Astrocyte of the cerebellum (primary cell): ENCODE data around the gene IFITM5.
"Not testable (repeated sequence)": the region's sequence is repeated elsewhere in the genome, so short reads cannot be mapped to it uniquely, and the experiment has no call there.

ENCODE experiments used
- DNase-seq: peaks from one replicate; pipeline ENCODE4 v3.0.0-alpha.2; 2011; ENCODE audit warnings: low read depth
- H3K4me3 ChIP-seq: 2 replicates; pipeline ENCODE4 v1.5.1; 2011; ENCODE audit warnings: mild to moderate bottlenecking, low read depth, low read length, moderate library complexity
- in situ Hi-C: cut with HindIII; loops from 2 replicates; pipeline ENCODE4 v1.10.0; 2017; ENCODE audit warnings: low sequenced_read_pairs
- TF ChIP-seq, protein P1 (sequence below): IDR thresholded peaks from 2 replicates; pipeline ENCODE4 v1.5.1; 2012; ENCODE audit warnings: low read length, low read depth, moderate library complexity, mild to moderate bottlenecking; ENCODE audit errors: missing control alignments

IFITM5 gene

DNA sequence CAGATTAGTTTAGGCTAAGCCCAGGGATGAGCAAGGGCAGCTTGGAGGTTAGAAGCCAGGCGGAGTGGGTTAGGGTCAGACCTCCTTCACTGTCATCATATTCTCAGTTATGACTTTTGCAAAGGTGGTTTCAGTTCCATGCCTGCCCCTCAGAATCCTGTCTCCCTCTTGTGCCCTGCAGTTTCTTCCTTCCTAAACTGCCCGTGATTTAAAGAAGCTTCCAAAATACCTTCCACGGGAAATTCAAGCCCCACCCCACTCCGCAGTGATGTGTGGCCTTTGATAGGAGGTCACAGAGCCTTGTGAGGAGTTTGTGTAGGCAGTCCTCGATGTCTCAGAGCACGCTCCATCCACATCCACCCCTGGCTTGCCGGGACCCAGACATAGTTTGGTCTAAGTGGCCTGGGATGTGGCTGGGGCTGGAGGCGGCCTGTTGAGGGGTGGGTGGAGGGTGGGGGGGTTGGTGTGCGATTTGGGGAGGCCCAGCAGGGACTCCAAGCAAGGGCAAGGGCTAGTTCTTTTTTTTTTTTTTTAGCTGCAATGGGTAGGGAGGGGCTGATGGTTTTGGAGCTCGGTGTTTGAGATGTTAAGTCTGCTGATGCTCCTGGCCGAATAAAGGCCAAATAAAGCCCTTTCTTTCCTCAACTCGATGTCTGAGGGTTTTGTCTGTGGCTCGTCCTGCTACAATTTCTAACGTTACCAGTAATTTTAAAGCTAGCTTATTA, 12.9 kb upstream of the IFITM5 start:
- DNase-seq = no peak
- TF ChIP-seq, protein P1, sequence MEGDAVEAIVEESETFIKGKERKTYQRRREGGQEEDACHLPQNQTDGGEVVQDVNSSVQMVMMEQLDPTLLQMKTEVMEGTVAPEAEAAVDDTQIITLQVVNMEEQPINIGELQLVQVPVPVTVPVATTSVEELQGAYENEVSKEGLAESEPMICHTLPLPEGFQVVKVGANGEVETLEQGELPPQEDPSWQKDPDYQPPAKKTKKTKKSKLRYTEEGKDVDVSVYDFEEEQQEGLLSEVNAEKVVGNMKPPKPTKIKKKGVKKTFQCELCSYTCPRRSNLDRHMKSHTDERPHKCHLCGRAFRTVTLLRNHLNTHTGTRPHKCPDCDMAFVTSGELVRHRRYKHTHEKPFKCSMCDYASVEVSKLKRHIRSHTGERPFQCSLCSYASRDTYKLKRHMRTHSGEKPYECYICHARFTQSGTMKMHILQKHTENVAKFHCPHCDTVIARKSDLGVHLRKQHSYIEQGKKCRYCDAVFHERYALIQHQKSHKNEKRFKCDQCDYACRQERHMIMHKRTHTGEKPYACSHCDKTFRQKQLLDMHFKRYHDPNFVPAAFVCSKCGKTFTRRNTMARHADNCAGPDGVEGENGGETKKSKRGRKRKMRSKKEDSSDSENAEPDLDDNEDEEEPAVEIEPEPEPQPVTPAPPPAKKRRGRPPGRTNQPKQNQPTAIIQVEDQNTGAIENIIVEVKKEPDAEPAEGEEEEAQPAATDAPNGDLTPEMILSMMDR = no peak
- in situ Hi-C loops = no loop called here
- H3K4me3 ChIP-seq = no peak overlapping the region

GRCh38 chr11:311013-311748, 11.9 kb upstream of the IFITM5 start:
- in situ Hi-C loops, DNase-seq: not testable (repeated sequence)
- H3K4me3 ChIP-seq = peak overlapping the region; percentile 26

DNA sequence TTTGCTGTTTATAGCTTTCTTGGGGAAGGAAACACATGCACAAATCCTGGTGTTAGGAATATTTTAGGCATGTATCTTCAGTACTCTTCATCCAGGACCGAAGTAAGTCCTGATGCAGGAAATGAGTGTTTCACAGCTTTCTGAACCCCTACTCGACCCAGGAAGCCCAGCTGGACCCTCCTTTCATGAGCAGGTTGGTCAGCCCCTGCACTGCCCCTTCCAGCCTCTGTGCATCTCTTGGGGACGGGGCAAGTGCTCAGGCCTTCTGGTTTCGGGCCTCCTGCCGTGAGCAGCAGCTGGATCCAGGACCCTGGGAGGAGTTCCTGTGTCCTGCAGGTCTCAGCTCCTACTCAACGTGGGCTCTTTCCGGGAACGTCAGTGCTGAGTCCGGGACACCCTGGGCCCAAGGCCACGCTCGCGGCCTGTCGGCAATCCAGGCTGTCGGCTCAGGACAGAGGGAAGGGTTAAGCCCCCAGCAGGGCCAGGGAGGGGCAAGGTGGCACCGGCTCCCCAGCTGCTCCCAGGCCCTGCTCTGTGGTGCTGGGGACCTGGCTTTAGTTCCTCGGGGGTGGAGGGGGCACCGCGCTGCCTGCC, 10.8 kb upstream of the IFITM5 start:
- in situ Hi-C loops, DNase-seq: not testable (repeated sequence)
- peak overlapping the region; percentile 54 for H3K4me3 ChIP-seq

- in situ Hi-C loops, DNase-seq: not testable (repeated sequence)
- peak overlapping the region; percentile 54 for H3K4me3 ChIP-seq
Observed at GRCh38 chr11:308740-309665, 9.7 kb upstream of the IFITM5 start.

GRCh38 chr11:307766-308708, 8.7 kb upstream of the IFITM5 start, which contains the start of gene IFITM2:
TSS of gene IFITM2 (plus strand) at chr11:307816. CDS start at chr11:308193, 377 bp downstream.
- peak; percentile 51 for DNase-seq
- in situ Hi-C loops = not testable (repeated sequence)
- H3K4me3 ChIP-seq = peak within 1 kb of the TSS; percentile 54

DNA sequence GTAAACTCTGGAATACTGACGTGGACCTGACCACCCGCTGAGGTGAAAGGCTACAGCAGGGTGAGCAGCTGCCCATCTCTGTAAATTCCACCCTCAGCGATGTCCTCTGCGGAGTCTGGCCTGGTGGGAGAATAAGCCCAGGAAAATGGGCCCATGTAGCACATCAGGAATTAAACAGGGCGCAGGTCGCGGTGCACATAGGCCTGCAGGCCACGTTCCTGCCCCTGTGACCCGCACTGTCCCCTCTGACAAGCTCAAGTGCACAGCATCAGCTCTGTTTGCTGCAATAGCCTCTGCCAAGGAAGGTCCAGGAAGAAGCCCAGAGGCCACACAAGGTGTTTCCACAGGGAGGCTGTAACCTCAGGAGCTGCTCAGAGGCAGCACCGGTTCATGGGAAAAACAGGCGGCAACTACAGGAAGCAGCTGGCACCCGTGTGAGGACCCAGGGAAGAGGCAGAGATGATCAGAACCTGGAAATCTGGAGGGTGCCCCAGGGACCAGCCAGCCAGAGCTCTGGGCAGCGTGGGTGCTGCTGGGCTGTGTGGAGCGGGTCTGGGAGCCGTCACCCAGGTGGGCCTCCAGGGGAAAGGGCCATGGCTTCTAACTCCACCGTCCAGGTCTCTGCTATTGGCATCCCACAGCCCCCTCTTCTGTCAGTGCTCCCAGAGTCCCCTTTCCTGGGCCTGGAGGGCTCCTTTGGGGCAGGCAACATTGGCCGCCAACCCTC, 7.5 kb upstream of the IFITM5 start:
- TF ChIP-seq, protein P1 = no peak
- in situ Hi-C loops = no loop called here
- DNase-seq = no peak
- H3K4me3 ChIP-seq = no peak overlapping the region

DNA sequence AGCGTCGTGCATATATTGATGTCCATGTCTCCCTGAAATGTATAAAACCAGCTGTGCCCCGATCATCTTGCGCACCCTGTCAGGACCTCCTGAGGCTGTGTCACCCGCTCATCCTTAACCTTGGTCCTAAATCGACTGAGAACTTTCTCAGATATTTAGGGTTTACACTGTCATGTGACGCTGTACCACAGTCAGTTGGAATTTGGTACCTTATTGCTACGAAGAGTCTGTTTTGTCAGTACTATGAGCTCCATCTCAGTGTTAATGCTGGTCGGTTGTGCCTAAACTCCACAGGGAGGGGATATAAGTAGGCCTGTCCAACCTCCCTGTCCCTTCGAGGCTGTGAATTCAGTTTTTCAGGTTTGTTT, 6.5 kb upstream of the IFITM5 start:
- TF ChIP-seq, protein P1 = no peak
- no peak overlapping the region for H3K4me3 ChIP-seq
- in situ Hi-C loops = no loop called here
- DNase-seq = no peak
